ENCODE data around the gene PLPPR1. TPM values are rescaled to one million over a fixed set of nuclear protein-coding genes. Genes with fewer than 3 reads are reported as not detected.
A peak's percentile ranks its signal among the peaks of the same experiment; 100 is the strongest.

The PLPPR1 gene
- total and polyA plus RNA-seq, 2 of the 13 experiments (the other 11 are each of a cell fraction or from before 2014, with no cell fraction given) = 16.0 to 84.7 TPM

DNA sequence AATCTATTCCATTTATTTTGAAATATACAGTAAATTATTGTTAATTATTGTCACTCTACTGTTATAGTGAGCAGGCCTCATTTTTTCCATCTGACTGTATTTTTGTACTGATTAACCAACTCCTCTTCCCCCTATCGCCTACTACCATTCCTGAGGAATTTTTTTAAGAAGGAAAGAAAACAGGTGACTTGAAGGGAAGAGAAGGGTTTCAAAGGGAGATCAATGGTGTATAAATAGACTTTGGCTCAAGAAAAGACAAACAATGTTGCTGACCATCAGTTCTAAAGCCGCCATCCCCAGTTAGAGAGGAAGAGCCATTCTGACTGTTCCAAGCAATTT, 286.6 kb downstream of the PLPPR1 start (continued):
- peak; percentile 76 for TF ChIP-seq NCOA2 (CRISPR knock-in tag; IDR thresholded peaks at IDR 0.05)
- no peak for TF ChIP-seq FOXO1 (CRISPR knock-in tag; IDR thresholded peaks at IDR 0.05)
- TF ChIP-seq, protein P1, sequence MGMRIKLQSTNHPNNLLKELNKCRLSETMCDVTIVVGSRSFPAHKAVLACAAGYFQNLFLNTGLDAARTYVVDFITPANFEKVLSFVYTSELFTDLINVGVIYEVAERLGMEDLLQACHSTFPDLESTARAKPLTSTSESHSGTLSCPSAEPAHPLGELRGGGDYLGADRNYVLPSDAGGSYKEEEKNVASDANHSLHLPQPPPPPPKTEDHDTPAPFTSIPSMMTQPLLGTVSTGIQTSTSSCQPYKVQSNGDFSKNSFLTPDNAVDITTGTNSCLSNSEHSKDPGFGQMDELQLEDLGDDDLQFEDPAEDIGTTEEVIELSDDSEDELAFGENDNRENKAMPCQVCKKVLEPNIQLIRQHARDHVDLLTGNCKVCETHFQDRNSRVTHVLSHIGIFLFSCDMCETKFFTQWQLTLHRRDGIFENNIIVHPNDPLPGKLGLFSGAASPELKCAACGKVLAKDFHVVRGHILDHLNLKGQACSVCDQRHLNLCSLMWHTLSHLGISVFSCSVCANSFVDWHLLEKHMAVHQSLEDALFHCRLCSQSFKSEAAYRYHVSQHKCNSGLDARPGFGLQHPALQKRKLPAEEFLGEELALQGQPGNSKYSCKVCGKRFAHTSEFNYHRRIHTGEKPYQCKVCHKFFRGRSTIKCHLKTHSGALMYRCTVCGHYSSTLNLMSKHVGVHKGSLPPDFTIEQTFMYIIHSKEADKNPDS (CRISPR knock-in tag; IDR thresholded peaks at IDR 0.05) = no peak
- TF ChIP-seq NPAS2 (CRISPR knock-in tag; IDR thresholded peaks at IDR 0.05; ENCODE audit: borderline replicate concordance) = no peak
- TF ChIP-seq CREM (IDR thresholded peaks at IDR 0.05) = peak; percentile 83
- no peak for TF ChIP-seq CREM (CRISPR knock-in tag; IDR thresholded peaks at IDR 0.05)
- TF ChIP-seq BRCA1 (CRISPR knock-in tag; IDR thresholded peaks at IDR 0.05) = peak; percentile 54; the same call in 1 of the 2 replicates
- TF ChIP-seq FOSL1 (CRISPR knock-in tag; IDR thresholded peaks at IDR 0.05; ENCODE audit: borderline replicate concordance) = no peak
- peak; percentile 85; the same call in 1 of the 2 replicates for TF ChIP-seq PAXIP1 (CRISPR knock-in tag; conservative IDR thresholded peaks at IDR 0.05)
- no peak for TF ChIP-seq ZNF225 (CRISPR knock-in tag; IDR thresholded peaks at IDR 0.05)
- peak; percentile 21; the same call in 1 of the 2 replicates for TF ChIP-seq ZFY (CRISPR knock-in tag; IDR thresholded peaks at IDR 0.05)
- no peak for TF ChIP-seq ZNF891 (CRISPR knock-in tag; IDR thresholded peaks at IDR 0.05)
- TF ChIP-seq ZNF839 (CRISPR knock-in tag; IDR thresholded peaks at IDR 0.05; ENCODE audit: borderline replicate concordance) = no peak
- TF ChIP-seq ZNF749 (CRISPR knock-in tag; IDR thresholded peaks at IDR 0.05; ENCODE audit: borderline replicate concordance) = no peak
- TF ChIP-seq NR1H2 (CRISPR knock-in tag; IDR thresholded peaks at IDR 0.05; ENCODE audit: borderline replicate concordance, low read depth) = no peak
- TF ChIP-seq, protein P2, sequence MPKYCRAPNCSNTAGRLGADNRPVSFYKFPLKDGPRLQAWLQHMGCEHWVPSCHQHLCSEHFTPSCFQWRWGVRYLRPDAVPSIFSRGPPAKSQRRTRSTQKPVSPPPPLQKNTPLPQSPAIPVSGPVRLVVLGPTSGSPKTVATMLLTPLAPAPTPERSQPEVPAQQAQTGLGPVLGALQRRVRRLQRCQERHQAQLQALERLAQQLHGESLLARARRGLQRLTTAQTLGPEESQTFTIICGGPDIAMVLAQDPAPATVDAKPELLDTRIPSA (CRISPR knock-in tag; IDR thresholded peaks at IDR 0.05; ENCODE audit: borderline replicate concordance) = no peak
- TF ChIP-seq CREB1 (IDR thresholded peaks at IDR 0.05) = no peak
- TF ChIP-seq CREB1 (CRISPR knock-in tag; IDR thresholded peaks at IDR 0.05) = peak; percentile 58; the same call in 1 of the 2 replicates
- TF ChIP-seq KLF12 (CRISPR knock-in tag; IDR thresholded peaks at IDR 0.05; ENCODE audit: borderline replicate concordance) = 0 out of 2 replicates have a peak, but pooled peaks have one; percentile 52
- 0 out of 2 replicates have a peak, but pooled peaks have one; percentile 0 for TF ChIP-seq KLF9 (CRISPR knock-in tag; IDR thresholded peaks at IDR 0.05; ENCODE audit: low read depth)
- no peak for TF ChIP-seq ZNF761 (CRISPR knock-in tag; conservative IDR thresholded peaks at IDR 0.05)
- peak; percentile 14; the same call in 1 of the 2 replicates for TF ChIP-seq KDM6A (CRISPR knock-in tag; IDR thresholded peaks at IDR 0.05; ENCODE audit: low read depth)
- no peak for TF ChIP-seq E2F5 (CRISPR knock-in tag; conservative IDR thresholded peaks at IDR 0.05)
- 0 out of 2 replicates have a peak, but pooled peaks have one; percentile 1 for TF ChIP-seq CHD4 (IDR thresholded peaks at IDR 0.05; ENCODE audit: borderline replicate concordance, low read length)
- peak; percentile 20; the same call in 1 of the 2 replicates for TF ChIP-seq ZSCAN9 (CRISPR knock-in tag; IDR thresholded peaks at IDR 0.05; ENCODE audit: borderline replicate concordance)
- TF ChIP-seq HMGA1 (CRISPR knock-in tag; conservative IDR thresholded peaks at IDR 0.05) = no peak
